A172 (cell line): Measurements from ENCODE around the gene KRTAP5-5. TPM values are rescaled to one million over a fixed set of nuclear protein-coding genes. Genes with fewer than 3 reads are reported as not detected.

Source experiments
- DNase-seq: peaks from one replicate; pipeline ENCODE4 v3.0.0-alpha.2; 2015; ENCODE audit warnings: low spot score
- total RNA-seq: library from RNA; depleted of rRNA; stranded (reverse); fragments of >200 nt; shearing (Covaris generic); gene quantifications from 2 replicates; pipeline ENCODE4 v1.2.3, GENCODE V29; 2014; rRNA removed

Gene KRTAP5-5
- total RNA-seq, 1 experiment from 2014 or later: not detected

DNA sequence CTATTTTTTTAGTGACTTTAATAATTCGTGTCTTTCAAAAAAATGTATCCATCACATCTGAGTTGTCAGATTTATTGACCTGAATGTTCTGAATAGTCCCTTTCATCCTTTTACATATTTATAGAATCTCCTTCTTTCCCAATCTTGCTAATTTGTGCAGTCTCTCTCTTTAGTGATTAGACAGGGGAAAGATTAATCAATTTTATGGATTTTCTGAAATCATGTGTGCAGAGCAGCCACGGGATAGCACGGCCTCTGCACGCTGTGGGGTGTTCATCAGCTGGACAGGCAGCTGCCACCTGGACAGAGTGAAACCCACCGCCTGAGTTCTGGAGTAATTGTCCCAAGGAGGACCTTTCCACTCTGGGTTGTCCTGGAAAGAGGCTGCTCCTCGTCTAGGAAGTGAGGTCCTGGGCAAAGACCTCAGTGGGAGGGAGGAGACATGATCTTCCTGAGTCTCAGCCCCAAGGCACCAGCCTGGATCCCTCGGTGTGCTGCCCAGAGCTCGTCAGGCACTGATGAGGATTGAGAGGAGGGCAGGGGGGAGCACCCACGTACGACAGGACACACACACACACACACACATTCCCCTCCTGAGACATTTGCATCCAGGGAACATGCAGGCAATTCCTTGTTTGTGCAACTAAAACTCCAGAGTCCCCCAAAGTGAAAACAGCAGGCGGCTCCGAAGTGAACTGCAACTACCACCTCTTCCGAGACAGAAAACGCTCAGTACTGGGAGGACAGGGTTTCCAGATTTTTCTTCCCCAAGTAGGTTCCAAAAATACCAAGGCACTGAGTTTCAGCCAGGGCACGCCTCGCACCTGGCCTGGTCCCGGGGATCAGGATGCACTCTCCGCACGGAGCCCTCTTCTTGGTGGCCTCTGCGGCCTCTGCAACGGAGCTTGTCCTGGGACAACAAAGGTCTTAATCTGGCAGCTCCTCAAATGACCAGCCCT lies 44.9 kb downstream of the KRTAP5-5 start:
- DNase-seq: no peak

DNA sequence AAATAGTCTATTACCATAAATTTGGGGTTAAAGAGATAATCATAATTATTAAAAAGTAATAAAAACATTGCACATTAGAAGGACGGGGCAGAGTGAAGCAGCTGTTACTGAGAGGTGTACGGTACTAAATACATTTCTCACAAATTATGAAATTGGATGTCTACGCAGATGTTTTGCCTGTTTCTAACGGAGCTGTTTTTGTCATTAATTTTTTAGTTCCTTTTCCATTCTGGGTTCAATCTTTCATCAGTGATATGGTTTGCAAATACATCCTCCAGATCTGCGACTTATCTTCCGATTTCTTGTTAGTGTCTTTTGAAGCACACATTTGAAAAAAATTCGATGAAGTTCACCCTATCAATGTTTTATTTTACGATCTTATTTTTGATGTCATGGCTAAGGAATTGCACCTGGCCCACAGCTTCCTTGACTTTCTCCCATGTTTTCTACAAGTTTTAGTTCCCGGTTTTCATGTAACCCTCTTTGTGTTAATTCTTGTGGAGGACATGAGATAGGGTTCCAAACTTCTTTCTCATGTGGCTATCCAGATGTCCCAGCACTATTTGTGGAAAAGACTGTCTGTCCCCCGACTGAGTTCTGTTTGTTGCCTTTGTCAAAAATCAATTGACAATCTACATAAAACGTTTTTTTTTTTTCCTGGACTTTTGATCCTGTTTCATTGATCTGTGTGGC lies 46.1 kb downstream of the KRTAP5-5 start:
- DNase-seq: no peak

DNA sequence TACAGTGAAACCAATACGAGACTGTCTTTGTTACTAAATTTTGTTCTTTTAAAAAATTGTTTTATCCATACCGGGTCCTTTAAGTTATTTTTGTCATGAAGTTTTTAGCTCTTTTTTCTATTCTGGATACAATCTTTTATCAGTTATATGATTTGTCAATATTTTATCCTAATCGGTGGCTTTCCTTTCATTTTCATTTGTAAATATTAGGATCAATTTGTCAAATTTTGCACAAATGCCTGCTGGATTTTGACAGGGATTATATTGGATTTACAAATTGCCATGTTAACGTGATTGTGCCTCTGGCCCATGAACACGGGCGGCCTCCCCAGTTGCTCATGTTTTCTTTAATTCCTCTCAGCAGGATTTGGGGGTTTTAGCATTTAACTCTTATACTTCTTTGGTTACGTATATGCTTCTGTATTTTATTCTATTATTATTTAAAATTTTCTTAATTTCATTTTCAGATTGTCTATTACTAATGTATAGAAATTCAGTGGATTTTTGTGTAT lies 46.7 kb downstream of the KRTAP5-5 start:
- no peak for DNase-seq

DNA sequence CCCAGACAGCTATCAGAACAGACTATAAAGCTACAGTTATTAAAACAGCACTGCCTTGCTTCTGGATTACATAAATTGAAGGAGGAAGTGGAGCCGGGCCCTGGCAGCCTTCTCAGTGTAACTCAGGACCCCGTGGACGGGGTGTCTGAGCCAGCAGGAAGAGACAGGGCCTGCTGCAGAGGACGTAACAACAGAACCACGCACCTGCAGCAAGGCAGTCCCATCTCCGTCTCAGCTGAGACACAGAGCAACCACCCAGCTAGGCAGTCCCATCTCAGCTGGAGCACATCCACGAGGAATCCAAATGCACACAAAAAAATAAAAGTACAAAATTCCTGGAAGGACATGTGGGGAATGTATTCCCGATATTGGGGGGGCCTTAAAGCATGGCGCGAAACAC lies 50.3 kb downstream of the KRTAP5-5 start:
- DNase-seq: no peak

Other genes with a start within 250 kb of the KRTAP5-5 start
- gene BRSK2, start 239.8 kb upstream of the KRTAP5-5 start, total RNA-seq: 8.6 and 13.0 TPM in 2 replicates
- 22.4 and 25.8 TPM in 2 replicates for gene MOB2, start 143.0 kb upstream of the KRTAP5-5 start, total RNA-seq
- gene DUSP8, start 57.5 kb upstream of the KRTAP5-5 start, total RNA-seq: 2.9 and 5.1 TPM in 2 replicates
- gene KRTAP5-1, start 44.5 kb upstream of the KRTAP5-5 start, total RNA-seq: not detected in 2 replicates
- gene KRTAP5-2, start 31.5 kb upstream of the KRTAP5-5 start, total RNA-seq: not detected in 2 replicates
- gene KRTAP5-3, start 21.3 kb upstream of the KRTAP5-5 start, total RNA-seq: not detected in 2 replicates
- gene KRTAP5-4, start 7.6 kb upstream of the KRTAP5-5 start, total RNA-seq: not detected in 2 replicates
- not detected in 2 replicates for gene KRTAP5-6, start 67.4 kb downstream of the KRTAP5-5 start, total RNA-seq
- 2.9 and 3.0 TPM in 2 replicates for gene IFITM10, start 120.8 kb downstream of the KRTAP5-5 start, total RNA-seq
- gene CTSD, start 134.2 kb downstream of the KRTAP5-5 start, total RNA-seq: 875 and 888 TPM in 2 replicates
- 2.1 TPM in 1 of 2 replicates, not detected in the other for gene SYT8, start 205.2 kb downstream of the KRTAP5-5 start, total RNA-seq
- gene TNNI2, start 209.2 kb downstream of the KRTAP5-5 start, total RNA-seq: not detected in 2 replicates
- 2.2 and 71.7 TPM in 2 replicates for gene LSP1, start 223.3 kb downstream of the KRTAP5-5 start, total RNA-seq